Astrocyte of the cerebellum (primary cell): Measurements from ENCODE around the gene CCAR1.
"Not testable (repeated sequence)": the region's sequence is repeated elsewhere in the genome, so short reads cannot be mapped to it uniquely, and the experiment has no call there.

ENCODE experiments used
- DNase-seq: peaks from one replicate; pipeline ENCODE4 v3.0.0-alpha.2; 2011; ENCODE audit warnings: low read depth
- H3K4me3 ChIP-seq: 2 replicates; pipeline ENCODE4 v1.5.1; 2011; ENCODE audit warnings: mild to moderate bottlenecking, low read depth, low read length, moderate library complexity
- in situ Hi-C: cut with HindIII; loops from 2 replicates; pipeline ENCODE4 v1.10.0; 2017; ENCODE audit warnings: low sequenced_read_pairs
- TF ChIP-seq, protein P1 (sequence below): IDR thresholded peaks from 2 replicates; pipeline ENCODE4 v1.5.1; 2012; ENCODE audit warnings: low read length, low read depth, moderate library complexity, mild to moderate bottlenecking; ENCODE audit errors: missing control alignments

The CCAR1 gene

DNA sequence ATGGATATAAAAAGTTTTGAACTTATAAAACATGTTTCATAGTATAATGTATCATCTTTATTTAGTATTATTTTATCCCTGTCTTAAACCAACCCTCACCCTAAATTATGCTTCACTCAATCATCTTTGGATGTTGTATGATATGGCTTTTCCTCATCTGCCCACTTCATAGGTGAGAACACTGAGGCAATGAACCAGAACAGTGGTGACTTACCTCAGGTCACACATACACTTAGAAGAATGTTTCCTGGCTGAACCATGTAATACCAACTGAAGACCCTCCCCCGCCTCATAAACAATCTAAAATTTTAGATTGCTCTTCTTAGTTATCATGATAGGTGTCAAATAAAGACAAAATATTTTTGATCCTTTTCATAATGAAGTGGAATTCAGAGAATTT lies 83.7 kb downstream of the CCAR1 start:
- in situ Hi-C loops, result no loop called here
- DNase-seq, result no peak
- TF ChIP-seq, protein P1, sequence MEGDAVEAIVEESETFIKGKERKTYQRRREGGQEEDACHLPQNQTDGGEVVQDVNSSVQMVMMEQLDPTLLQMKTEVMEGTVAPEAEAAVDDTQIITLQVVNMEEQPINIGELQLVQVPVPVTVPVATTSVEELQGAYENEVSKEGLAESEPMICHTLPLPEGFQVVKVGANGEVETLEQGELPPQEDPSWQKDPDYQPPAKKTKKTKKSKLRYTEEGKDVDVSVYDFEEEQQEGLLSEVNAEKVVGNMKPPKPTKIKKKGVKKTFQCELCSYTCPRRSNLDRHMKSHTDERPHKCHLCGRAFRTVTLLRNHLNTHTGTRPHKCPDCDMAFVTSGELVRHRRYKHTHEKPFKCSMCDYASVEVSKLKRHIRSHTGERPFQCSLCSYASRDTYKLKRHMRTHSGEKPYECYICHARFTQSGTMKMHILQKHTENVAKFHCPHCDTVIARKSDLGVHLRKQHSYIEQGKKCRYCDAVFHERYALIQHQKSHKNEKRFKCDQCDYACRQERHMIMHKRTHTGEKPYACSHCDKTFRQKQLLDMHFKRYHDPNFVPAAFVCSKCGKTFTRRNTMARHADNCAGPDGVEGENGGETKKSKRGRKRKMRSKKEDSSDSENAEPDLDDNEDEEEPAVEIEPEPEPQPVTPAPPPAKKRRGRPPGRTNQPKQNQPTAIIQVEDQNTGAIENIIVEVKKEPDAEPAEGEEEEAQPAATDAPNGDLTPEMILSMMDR, result no peak
- H3K4me3 ChIP-seq, result no peak overlapping the region

DNA sequence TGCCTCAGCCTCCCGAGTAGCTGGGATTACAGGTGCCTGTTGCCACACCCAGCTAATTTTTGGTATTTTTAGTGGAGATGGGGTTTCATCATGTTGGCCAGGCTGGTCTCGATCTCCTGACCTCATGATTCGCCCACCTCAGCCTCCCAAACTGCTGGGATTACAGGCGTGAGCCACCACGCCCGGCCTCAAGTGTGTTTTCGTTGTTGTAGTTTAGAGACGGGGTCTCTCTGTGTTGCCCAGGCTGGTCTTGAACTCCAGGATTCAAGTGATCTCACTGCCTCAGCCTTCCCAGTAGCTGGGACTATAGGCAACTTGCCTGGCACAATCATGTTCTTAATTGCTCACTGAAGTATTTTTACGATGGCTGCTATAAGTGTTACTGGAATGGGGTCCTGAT lies 89.8 kb downstream of the CCAR1 start:
- in situ Hi-C loops, DNase-seq, H3K4me3 ChIP-seq: not testable (repeated sequence)

DNA sequence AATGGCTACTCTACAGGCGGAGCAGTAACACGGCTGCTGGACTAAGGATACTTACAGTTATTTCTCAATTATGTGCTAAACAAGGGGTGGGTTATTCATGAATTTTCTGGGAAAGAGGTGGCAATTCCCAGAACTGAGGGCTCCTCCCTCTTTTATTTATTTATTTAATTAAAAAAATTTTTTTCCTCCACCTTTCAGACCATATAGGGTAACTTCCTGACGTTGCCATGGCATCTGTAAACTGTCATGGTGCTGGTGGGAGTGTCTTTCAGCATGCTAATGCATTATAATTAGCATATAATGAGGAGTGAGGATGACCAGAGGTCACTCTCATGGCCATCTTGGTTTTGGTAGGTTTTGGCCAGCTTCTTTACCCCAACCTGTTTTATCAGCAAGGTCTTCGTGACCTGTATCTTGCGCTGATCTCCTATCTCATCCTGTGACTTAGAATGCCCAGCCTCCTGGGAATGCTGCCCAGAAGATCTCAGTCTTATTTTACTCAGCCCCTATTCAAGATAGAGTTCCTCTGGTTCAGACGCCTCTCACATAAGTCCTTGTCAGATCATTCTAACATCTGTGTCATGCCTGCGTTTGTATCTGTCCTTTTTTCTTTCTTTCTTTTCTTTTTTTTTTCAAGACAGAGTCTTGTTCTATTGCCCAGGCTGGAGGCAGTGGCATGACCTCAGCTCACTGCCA lies 90.4 kb downstream of the CCAR1 start:
- DNase-seq, result no peak
- TF ChIP-seq, protein P1, result no peak
- H3K4me3 ChIP-seq, result no peak overlapping the region
- in situ Hi-C loops, result no loop called here

DNA sequence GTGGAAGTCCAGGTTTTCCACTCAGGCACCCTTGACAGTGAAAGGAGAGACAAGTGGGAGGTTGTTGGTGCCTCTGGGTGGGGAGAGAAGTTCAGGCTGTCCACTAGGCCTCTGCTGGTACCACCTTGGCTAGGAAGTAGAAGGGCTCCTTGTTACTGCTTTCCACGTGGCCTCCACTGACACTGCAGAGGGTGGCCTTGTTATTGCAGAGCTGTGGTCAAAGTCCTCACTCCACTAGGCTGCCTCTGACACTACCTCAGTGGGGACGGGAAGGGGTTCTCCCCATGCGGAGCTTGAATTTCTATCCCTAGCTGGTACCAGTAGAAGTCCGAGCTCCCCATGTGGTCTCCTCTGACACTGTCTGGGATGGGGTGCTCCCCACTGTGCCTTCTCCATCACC lies 91.4 kb downstream of the CCAR1 start:
- H3K4me3 ChIP-seq, result no peak overlapping the region
- in situ Hi-C loops, result no loop called here
- TF ChIP-seq, protein P1, result no peak
- no peak for DNase-seq

DNA sequence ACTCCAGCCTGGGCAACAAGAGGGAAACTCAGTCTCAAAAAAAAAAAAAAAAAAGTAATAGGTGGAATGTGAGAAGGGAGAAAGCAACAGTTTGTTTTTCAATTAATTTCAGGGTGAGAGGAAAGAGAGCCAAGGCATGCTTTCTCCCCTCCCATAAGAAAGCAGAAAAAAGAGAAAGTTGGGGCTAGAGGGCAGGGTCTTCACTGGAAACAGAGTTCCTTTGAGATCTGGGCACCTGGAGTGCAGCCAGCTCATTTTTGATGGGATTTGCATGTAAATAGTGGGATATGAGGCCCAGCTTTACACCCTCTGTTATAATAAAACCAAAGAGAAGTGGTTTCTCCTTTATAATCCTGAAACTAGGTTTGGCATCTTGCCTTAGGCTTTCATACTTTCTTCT lies 92.5 kb downstream of the CCAR1 start:
- H3K4me3 ChIP-seq, result no peak overlapping the region
- DNase-seq, result no peak
- TF ChIP-seq, protein P1, result no peak
- in situ Hi-C loops, result no loop called here

DNA sequence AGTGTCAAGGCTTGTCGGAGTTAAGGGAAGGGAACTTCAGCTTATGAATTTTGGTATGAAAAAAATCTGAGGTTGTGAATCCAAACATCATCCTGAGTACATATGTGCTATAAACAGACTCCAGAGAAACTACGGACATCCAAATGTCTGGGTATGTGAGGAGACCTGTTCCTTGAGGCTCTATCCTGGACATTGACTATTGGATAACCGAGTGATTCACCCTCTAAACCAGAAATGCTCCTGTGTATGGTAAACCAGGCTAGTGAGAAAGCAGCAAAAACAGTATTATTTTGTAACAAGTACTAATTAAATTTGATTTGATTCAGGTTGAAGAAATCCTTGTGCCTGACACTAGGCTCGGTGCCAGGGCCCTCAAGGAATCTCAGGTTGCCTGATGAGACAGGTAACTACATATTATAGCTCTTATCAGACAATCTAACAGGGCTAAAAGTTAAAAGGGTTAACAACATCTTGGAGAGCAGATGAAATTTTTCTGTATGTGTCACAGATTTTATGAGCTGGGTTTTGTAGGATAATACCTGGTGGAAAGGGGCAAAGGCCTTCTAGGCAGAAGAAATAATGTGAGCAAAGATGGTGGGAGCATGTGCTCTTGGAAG lies 95.9 kb downstream of the CCAR1 start:
- H3K4me3 ChIP-seq, result no peak overlapping the region
- in situ Hi-C loops, result no loop called here
- no peak for DNase-seq
- TF ChIP-seq, protein P1, result no peak

DNA sequence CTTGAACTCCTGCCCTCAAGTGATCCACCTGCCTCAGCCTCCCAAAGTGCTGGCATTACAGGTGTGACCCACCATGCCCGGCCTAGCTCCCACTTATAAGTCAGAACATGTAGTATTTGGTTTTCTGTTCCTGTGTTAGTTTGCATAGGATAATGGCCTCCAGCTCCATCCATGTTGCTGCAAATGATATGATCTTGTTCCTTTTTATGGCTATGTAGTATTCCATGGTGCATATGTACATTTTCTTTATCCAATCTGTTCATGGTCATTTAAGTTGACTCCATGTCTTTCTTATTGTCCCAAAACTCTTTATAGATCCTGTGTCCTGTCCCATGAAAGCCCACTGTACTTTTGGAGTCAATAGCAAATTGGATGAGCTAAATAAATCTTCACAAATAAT lies 99.3 kb downstream of the CCAR1 start:
- H3K4me3 ChIP-seq, in situ Hi-C loops, DNase-seq: not testable (repeated sequence)

DNA sequence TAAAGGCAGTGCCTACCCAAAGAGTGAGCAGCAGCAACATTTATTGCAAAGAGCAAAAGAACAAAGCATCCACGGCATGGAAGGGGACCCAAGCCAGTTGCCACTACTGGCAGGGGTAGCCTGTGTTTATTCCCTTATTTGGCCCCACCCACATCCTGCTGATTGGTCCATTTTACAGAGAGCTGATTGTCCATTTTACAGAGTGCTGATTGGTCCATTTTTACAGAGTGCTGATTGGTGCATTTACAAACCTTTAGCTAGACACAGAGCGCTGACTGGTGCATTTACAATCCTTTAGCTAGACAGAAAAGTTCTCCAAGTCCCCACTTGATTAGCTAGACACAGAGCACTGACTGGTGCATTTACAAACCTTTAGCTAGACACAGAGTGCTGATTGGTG lies 101.6 kb downstream of the CCAR1 start:
- in situ Hi-C loops, H3K4me3 ChIP-seq, DNase-seq: not testable (repeated sequence)
